GM18517 (cell line): ENCODE measurements around the gene A3GALT2.

Experiments used
- ATAC-seq: cut with Tn5 transposase; IDR thresholded peaks from one replicate; pipeline ENCODE4 v1.9.1; 2021; ENCODE audit warnings: mild to moderate bottlenecking, moderate library complexity; ENCODE audit not compliant: unreplicated experiment

A3GALT2 gene

DNA sequence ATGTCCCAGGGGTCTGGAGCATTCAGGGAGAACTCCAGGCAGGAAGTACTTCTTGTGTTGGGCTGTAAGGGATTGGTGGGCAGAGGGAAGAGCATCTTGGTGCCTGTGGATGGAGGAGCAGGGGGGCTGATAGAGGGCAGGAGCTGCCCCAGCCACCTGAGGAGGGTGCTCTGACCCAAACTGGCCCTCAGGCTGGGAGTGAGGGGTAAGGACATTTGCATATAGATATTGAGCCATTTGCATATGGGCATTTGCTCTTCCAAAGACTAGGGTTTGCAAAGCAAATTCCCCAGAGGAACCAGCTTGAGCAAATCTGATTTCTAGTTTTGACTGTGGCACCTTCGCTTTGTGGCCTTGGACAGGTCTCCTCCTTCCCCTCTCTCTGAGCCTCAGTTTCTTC lies 46.5 kb downstream of the A3GALT2 start:
- ATAC-seq: no peak

DNA sequence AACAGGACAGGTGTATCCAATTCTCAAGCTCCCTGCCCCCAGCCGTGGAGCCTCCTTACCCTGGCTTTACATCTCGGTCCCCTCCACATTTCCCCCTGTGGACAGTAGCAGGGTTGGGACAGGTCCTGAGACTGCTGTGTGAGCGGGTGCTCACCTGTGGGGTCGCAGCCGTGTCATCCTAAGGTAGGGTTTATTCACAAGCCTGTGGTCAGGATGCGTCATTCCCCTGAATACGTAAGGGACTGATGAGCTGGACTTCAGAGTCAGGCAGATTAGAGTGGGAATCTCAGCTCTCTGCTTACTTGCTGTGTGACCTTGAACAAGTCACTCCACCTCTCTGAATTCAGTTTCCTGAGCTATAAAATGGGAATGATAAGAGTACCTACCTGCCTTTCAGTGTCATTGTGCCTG lies 46.9 kb downstream of the A3GALT2 start:
- ATAC-seq: no peak

DNA sequence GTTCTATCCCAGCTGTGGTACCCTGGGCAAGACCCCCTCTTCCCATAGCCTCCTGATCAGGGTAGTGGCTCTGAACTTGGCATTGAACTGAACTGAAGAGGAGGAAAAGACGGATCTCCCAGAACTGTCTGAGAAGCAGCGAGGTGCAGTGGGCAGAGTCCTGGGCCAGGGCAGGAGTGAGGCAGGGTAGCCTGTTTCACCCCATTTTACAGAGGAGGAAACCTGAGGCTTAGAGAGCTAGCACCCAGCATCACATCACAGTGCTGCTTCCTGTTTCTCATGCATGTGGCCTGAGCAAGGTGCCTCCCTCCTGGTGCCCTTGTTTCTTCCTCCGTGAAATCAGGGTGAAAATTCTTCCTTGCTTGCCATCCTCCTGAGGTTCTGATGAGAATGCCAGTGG lies 47.5 kb downstream of the A3GALT2 start:
- ATAC-seq: no peak

DNA sequence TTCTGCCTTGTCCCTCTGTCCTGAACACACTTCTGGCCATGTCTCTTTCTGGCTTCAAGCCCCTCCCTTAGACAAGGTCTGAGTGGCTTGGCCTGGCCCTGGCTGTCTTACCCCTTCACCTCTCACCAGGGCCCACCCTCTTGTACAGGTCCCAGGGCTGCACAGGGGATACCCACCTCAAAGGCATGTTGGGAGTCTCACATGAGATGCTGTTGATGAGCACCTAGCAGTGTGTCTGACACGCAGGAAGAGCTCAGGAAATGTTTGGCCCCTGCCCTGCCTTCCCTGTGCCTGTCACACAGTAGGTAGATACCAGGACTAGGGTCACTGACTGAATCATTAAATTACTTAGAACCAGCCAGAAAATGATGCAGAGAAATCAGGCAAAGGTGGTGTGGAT lies 48.0 kb downstream of the A3GALT2 start:
- no peak for ATAC-seq

DNA sequence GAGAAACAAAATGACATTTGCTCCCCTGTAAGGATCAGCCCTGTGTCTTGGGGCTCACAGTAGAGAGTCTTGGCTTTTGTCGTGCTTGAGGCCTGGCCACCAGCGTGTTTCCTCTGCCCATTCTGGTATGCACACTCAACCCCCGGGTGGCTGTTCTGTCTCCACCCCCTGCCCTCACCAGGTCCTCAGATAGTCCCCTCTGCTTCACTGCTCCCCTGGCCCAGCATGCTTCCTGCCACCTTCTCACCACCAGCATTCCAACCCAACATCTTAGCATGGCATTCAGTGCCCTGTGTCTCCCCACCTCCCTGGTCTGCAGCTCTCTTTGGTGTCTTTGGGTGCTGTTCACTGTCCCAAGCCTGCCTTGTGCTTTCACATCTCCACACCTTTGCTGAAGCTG lies 48.4 kb downstream of the A3GALT2 start:
- no peak for ATAC-seq

DNA sequence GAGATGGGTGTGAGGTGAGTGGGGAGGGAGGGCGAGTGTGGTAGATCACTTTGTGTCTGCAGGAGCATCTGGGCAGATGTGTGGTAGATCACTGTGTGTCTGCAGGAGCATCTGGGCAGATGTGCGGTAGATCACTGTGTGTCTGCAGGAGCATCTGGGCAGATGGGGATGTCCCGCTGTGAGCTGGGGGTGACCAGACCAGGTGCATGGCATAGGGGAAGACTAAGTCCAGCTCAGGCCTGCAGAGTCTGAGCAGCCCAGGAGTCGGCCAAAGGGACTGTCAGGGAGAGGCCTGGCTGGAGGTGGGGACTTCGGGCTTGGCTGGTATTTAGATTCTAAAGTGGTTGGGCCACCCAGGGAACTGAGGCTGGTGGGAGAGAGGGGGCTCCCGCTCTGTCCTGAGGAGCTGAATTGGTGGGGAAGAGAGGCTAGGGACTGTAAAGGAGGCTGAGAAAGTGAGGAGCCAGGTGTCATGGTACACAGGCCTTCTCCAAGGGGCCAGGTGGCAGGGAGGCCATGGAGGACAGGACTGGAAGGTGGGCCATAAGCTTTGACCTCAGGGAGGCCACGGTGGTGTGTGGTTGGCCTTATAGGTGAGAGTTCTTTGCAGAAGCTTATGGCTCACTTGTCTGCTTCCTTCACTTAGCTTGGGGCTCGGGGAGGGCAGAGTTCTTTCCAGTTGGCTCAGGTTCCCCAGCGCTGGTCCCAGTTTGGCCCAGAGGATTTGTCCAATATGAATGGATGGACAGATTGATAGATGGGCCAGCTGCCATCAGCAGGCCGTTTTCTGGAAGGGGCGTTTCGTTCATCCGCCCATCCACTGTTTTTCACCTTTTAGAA lies 49.0 kb downstream of the A3GALT2 start:
- ATAC-seq: no peak

DNA sequence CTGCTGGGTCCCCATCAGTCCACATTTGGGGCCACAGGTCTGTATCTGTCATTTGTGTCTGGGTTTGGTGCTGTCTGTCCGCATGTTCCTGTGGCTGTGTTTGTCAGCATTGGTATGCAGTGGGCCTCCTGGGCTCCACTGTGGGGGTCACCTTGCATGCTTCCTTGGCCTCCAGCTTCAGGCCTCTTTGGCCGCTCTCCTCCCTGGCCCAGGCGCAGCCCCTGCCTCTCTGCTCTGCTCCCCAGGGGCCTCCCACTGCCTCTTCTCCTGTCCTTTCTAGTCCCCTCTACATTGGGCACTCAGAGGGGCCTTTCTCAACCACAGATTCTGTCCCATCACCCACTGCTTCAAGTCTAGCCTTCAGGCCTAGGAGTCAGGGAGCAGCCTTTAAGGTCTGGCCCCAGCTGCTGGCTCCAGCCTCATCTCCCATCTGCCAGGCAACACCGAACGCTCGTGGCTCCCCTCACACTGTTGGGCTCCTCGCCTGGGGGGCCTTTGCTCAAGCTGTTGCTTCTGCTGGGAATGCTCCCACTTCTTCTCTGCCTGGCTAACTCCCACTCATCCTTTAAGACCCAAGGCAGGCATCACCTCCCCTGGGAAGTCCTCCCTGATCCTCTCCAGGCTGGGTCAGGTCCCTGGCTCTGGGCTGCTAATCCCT lies 50.0 kb downstream of the A3GALT2 start:
- no peak for ATAC-seq

DNA sequence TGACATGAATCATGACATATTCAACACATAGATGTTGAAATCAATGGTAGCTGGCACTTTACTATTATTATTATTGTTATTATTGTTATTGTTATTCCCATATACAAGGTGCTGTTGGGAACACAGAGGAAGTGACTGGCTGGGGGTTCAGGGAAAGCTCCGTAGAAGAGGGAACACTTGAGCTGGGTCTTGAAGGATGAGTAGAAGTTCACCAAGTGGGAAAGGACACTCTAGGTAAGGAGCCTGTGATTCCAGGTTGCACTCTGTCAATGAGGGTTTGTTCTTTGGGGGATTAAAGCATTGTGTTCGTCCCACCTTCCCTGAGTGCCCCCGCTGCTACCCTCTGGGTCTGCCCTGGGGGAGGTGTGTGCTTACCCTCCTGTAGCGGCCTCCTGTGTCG lies 50.5 kb downstream of the A3GALT2 start:
- no peak for ATAC-seq

DNA sequence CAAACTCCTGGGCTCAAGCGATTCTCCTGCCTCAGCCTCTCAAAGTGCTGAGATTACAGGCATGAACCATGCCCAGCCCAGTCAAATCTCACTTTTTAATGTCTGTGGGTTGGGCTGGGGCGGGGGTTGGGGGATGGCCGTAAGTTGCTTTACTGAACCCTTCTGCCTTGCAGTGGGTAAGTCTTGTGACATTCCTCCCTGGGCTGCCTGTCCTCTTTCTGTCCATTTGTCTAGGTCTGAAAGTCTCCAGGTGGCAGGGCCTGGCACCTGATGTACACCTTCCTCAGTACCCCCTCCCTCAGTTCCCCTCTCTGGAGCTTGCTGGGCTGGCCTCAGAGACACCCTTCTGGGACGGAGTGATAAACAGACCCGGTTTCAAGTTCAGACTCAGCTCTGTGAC lies 51.3 kb downstream of the A3GALT2 start:
- no peak for ATAC-seq

DNA sequence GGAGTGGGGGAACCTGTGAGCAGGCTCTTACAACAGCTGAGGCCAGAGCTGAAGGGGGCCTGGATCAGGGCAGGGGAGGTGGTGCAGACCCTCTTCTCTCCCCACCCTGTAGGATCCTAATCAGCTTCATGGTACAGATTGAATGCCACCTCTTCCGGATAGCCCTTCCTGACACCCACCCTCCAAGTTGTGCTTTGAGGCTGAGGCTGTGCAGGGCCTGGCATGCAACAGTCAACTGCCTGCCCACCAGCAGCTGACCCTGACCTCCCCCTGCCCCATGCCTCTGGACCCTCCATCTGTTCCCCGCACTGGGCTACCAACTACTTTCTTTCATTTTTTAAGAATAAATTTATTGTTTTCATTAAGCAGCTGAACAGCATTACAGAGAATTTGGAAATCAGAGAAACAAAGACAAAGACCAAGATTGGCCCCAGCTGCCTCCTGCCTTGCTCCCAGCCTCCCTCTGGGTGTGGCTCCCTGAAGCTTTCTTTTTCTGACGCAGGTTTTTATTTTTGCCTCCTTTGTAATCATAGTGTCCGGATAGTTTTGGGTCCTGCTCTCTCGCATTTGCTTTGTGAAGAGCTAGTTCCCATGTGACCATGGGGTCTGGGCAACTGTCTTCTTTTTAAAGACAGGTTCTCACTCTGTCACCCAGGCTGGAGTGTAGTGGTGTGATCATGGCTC lies 51.8 kb downstream of the A3GALT2 start:
- ATAC-seq: no peak

DNA sequence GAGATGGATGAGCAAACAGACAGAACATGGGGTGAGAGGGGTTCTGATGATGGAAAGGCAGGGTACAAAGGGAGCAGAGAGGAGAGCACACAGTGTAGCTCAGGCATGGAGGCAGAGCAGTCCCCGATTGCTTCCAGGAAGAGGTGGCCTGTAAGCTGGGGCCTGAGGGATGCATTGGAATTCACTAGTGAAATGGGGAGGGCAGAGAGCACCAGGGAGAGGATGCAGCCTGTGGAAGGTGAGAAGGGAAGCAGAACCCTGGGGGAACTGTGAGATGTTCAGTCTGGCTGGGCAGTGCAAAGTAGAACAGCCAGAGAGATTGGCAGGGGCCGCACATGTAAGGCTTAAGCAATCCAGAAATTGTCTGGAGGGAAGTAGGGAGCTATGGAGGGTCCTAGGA lies 52.4 kb downstream of the A3GALT2 start:
- no peak for ATAC-seq

DNA sequence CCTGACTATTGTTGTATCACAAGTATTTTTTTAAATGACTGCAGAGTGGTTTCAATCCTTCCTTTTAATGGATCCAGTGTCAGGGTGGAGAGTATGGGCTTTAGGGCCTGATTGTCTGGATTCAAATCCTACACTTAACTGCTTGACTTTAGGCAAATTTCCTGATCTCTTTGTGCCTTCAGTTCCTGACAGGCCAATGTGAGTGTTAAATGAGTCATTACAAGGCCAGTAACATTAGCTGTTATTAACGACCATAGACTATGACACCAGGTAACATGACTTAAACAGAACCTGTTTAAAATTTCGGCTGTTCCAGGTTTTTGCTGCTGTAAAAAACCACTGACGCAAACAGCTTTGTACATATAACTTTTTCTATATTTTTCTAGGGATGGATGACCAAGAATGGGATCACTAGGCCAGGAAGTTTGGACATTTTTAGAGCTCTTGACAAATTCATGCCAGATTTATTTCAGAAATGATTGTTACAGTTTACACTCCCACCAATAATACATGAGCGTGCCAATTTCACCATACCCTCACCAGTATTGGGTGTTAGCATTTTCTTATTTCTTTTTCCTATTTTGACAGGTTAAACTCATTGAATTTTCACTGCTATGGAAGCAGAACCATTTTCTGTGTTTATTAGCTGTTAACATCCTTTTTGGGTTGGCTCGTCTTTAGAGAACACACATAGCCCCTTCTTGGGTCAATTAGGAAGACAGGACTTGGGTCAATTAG lies 53.3 kb downstream of the A3GALT2 start:
- ATAC-seq: no peak

DNA sequence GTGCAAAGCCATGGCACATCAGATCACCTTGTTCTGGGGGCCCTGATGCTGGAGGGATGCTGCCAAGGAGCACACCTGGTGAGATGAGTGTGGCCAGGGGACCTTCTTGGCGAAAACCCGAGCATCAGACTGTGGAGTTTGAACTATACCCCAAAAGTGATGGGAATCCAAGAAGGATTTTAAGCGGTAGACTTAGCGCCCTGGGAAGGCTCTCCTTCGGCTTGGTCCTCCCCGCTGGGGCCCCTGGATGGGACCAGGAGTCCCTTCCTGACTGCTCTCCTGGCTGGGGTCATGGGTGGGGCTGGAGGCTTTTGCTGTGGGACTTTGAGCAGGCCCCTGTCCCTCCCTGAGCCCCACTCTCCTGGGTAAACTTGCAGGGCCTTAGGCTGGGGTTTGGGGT lies 54.1 kb downstream of the A3GALT2 start:
- no peak for ATAC-seq

DNA sequence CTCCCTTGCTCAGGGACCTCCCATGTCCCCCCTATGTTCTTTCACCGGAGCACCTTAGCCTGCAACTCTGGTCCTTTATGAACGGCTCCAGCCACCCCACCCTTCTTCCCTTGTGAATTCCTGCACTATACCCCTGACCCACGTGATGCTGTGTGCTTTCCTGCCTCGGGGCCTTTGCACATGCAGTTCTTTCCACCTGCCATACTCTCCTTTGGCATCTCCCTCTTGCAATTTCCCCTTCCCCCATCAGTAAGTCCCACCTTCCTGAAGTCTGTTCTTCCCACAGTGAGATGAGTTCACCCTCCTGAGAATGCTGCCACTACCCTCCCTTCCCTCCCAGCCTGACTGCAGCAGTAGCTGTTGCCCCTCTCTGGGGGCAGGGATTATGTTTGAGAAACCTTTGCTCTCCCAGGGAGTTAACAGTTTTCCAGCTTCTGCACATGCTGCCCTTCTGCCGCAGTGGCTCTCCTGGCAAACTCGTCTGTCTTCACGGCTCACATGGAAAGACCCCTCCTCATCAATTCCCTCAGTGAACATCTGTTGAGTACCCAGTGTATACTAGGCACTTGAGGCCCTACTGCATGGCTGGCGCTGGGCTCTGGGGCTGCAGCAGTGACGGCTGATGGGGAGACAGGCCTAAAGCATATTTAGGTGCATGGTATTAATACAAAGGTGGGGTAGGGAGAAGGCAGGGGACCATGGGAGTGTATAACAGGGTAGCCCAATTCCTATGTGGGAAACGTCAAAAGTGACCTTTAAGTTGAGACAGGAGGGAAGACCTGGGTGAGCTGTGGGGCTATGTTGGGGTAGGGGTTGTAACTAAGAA lies 54.9 kb downstream of the A3GALT2 start:
- no peak for ATAC-seq

DNA sequence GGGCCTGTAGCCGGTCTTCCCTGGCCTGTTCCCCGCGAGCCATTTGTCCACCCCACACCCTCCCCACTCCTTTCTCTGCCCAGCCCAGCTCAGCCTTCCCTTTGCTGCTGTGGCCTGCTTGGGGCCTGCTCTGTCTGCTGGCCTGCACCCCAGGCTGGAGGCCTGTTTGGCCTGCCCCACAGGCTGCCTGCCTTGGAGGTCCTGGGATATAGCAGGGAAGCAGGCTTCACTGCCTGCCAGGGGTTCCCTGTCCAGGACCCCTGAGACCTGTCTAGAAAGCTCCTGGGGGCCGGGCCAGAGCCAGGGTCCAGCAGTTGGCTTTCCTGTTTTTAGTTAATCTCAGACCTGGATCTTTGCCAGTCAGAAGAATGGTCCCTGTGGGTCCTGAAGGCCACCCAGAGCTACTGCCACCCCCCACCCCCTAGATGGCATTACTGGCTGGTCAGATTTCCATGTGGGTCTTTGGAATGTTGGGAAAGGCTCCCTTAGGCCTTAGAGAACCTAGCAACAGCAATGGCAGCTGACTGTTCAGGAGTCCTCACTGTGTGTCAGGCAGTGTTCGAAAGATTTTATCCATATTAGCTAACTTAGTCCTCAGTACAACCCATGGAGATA lies 56.9 kb downstream of the A3GALT2 start:
- ATAC-seq: no peak

DNA sequence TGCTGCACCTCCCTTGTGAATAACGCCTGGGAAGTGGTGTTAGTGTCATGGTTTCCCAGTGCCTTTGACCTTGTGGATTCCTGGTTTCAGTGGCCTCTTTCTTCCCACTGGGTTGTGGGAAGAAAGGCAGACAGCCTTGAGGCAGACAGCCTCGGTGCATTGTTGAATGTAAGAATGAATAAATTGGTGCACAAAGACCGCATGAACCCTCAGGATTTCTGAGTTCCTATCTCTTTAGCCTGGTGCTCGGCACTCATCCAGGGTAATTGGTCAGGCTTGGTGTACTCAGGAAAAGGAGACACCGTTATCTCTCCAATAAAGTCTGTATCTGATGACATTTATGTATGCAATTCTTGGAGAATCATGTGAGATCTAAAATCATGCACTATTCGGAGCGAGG lies 59.6 kb downstream of the A3GALT2 start:
- ATAC-seq: no peak

DNA sequence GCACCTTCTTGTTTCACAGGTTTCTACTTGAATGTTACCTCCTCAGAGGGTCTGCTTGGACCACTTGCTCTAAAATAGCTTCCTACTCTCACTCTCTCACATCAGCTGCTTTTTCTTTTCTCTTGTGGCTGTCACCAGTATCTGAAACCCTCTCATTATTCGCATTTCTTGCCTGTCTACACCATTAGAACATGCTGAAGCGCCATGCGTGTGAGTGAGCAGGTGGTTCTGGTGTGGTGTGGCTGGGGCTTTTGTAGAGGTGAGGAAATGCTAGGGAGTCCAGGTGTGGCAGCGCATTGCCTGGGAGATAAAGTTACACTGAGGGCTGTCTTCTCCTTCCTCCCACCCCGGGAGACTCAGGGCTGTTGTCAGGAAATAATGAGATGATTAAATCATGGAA lies 60.5 kb downstream of the A3GALT2 start:
- ATAC-seq: no peak

DNA sequence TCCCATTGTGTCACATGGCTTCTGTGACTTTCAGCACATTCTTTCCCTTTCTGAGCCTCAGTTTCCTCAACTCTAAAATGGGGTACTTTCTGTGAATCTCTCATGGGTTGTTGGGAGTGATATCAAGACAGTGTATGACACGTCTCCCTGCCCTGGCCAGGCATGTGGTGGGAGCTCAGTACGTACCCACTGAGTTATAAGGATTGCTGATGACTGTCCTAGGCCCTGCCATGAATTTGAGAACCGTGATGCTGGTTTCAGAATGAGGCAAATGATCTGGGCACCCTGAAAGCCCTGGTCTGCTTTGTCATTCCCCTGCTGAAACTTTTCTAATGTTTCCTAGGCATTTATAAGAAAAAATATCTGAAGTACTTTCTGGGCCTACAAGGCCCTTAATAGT lies 61.0 kb downstream of the A3GALT2 start:
- no peak for ATAC-seq

DNA sequence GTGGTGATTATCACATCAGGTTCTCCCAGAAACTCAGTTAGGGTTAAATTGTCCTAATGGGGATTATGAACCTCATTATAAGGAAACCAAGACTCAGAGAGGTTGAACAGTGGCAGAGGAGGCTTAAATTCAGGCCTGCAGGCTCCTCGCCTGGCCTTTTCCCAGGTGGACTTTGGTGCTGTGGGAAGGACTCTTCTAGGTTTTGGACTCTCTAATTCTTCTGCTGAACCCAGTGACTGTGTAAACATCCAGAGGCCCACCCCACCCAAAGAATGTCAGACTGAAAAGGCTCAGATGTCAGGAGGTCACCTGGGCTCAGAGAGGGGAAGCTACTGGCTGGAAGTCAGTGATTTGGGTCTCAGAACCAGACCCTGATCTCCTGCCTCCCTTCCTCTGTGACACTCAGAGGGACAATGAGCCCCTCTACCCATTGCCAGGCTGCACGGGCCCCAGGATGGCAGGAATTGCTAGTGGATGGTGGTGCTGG lies 62.1 kb downstream of the A3GALT2 start:
- no peak for ATAC-seq
